ENCODE results near the gene POLR1A.

GRCh38 chr2:86052265-86052664 is 53.4 kb downstream of the POLR1A start:
- no peak for TF ChIP-seq CTCF (conservative IDR thresholded peaks at IDR 0.05 in 1 of 2, IDR thresholded peaks at IDR 0.05 in 1 of 2; ENCODE audit: extremely low read depth in 1 of 2, insufficient read depth in 1 of 2, low read depth in 1 of 2, low read length in 2 of 2)
- no peak for TF ChIP-seq EZH2 (IDR thresholded peaks at IDR 0.05; ENCODE audit: borderline replicate concordance, low read length)

All from mammary epithelial cell (primary cell).